ENCODE data around the gene ABHD14A.

The ABHD14A gene

DNA sequence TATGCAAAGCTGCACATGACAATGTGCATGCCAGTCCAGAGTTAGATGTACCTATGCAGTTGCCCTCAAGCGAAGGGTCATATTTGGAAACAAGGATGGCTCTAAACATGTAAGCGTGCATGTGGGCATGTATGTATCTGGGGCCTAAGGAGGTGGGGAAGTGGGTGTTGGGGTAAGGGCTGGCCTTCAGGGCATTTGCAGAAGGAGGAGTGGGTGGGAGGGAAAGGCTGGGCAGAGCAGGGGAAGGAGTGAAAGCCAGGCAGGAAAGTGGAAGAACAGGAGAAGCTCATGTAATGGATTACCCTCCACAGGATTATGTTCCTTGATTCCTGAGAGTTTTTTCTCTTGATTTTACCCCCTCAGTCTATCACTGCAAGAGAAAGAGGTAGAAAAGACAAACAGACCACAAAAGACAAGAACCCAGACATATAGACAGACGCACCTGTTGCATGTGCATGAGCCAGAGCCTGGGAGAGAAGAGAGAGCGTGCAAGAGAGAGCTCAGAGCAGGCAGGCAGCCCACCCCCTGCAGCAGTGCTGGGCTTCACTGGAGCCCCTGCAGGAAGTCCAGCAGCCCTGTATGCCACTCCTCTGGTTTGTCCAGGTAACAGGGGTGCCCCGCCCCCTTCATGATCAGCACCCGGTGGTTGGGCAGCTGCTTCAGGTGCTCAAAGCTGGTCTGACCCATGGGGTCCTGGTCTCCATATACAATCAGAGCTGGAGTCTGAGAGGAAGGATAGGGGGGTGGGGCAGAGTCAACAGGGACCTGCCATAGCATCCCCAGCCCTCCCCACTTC, 5.8 kb upstream of the ABHD14A start:
- POLR2A ChIA-PET, result no interaction called here
- no peak for DNase-seq (ENCODE audit: low read depth, low spot score)
- H3K4me3 ChIP-seq (ENCODE audit: low read depth, low read length), result no peak overlapping the region
- CTCF ChIA-PET, result interaction anchor here (1.2 to 4.5 kb wide), 6 partner anchors 8 to 29 kb away, joined by 3 to 32 read pairs (median 6); partner anchors contain the start of genes PARP3 and RRP9
- TF ChIP-seq, protein P1, sequence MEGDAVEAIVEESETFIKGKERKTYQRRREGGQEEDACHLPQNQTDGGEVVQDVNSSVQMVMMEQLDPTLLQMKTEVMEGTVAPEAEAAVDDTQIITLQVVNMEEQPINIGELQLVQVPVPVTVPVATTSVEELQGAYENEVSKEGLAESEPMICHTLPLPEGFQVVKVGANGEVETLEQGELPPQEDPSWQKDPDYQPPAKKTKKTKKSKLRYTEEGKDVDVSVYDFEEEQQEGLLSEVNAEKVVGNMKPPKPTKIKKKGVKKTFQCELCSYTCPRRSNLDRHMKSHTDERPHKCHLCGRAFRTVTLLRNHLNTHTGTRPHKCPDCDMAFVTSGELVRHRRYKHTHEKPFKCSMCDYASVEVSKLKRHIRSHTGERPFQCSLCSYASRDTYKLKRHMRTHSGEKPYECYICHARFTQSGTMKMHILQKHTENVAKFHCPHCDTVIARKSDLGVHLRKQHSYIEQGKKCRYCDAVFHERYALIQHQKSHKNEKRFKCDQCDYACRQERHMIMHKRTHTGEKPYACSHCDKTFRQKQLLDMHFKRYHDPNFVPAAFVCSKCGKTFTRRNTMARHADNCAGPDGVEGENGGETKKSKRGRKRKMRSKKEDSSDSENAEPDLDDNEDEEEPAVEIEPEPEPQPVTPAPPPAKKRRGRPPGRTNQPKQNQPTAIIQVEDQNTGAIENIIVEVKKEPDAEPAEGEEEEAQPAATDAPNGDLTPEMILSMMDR (IDR thresholded peaks at IDR 0.05; ENCODE audit: insufficient read depth, low read length, missing control alignments), result no peak

DNA sequence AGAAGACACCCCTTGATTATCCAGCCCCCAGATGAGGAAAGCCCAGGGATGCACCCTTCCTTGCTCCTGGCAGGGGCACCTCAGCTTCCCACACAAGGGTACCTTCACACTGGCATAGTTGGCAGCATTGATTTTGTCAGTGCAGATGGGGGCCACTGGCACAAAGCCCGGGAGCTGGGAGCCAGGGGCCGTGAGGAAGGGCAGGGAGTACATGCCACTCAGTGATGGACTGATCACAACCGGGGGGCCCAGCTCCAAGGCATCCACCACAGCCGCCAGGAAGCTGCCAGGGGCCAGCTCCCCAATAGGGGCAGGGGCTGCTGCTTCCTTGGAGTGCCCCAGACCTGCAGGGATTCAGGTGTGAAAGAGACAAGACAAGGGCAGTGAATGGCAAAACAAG, 5.0 kb upstream of the ABHD14A start:
- no peak for DNase-seq (ENCODE audit: low read depth, low spot score)
- TF ChIP-seq, protein P1 (IDR thresholded peaks at IDR 0.05; ENCODE audit: insufficient read depth, low read length, missing control alignments), result no peak
- ChIA-PET POLR2A (no interaction called here), CTCF (interaction anchor here (1.4 to 5.6 kb wide), 5 partner anchors 9 to 28 kb away, joined by 5 to 80 read pairs (median 8); partner anchors contain the start of genes ACY1, PARP3 and RRP9)
- H3K4me3 ChIP-seq (ENCODE audit: low read depth, low read length), result no peak overlapping the region

DNA sequence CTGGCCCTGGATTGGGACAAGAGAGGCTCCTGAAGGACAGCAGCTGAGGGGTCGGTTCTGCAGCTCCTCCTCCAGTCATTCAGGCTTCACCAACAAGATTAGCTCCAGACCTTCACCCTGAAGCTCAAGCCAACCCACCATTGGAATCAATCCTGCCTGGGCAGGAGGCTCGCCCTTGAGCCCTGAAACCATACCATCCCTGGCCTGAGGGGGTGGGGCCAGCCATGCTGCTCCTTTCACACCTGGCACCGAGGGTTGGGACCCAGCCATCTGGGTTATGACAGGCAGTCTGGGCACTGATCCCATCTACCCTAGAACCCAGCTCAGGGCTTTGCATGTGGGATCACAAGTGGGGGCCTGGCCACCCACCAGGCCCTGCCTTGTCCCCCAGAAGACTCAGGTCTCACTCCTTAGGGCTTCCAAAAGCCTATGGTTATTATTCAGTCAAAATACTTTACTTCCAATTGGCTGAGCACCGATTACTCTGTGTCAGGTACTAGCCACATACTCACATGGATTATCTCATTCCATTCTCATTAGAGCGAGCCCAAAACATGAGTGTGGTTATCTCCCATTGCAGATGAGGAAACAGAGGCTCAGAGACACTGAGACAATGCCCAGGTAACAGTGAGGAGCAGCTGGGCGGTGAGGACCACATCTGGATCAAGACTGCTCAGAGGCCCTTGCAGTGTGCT, 4.1 kb upstream of the ABHD14A start:
- ChIA-PET POLR2A (no interaction called here), CTCF (interaction anchor here (1.1 to 5.6 kb wide), 4 partner anchors 8 to 29 kb away, joined by 3 to 80 read pairs (median 50); partner anchors contain the start of genes ACY1, PARP3 and RRP9)
- TF ChIP-seq, protein P1 (IDR thresholded peaks at IDR 0.05; ENCODE audit: insufficient read depth, low read length, missing control alignments), result no peak
- H3K4me3 ChIP-seq (ENCODE audit: low read depth, low read length), result no peak overlapping the region
- DNase-seq (ENCODE audit: low read depth, low spot score), result no peak

DNA sequence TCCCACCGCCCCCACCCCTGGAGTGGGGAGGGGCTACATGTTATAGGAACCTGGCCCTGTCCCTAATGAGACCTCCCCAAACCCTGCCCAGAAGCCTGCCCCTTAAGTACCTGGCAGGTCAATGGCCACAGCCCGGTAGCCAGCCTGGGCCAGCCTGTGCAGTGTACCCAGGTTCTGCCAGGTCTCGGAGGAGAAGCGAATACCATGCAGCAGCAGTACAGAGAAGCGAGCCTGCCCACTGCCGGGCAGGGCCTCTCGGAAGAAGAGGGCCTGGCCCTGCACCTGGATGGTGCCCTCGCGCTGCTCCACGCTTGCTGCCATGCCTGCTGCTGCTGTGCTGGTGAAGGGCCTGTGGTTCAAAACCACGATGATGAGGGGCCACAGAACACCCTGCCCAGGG, 3.5 kb upstream of the ABHD14A start:
- no peak for DNase-seq (ENCODE audit: low read depth, low spot score)
- no peak overlapping the region for H3K4me3 ChIP-seq (ENCODE audit: low read depth, low read length)
- ChIA-PET CTCF (interaction anchor here (1.1 to 5.6 kb wide), 5 partner anchors 9 to 30 kb away, joined by 3 to 80 read pairs (median 32); partner anchors contain the start of genes ACY1, PARP3 and RRP9), POLR2A (no interaction called here)
- TF ChIP-seq, protein P1 (IDR thresholded peaks at IDR 0.05; ENCODE audit: insufficient read depth, low read length, missing control alignments), result no peak

DNA sequence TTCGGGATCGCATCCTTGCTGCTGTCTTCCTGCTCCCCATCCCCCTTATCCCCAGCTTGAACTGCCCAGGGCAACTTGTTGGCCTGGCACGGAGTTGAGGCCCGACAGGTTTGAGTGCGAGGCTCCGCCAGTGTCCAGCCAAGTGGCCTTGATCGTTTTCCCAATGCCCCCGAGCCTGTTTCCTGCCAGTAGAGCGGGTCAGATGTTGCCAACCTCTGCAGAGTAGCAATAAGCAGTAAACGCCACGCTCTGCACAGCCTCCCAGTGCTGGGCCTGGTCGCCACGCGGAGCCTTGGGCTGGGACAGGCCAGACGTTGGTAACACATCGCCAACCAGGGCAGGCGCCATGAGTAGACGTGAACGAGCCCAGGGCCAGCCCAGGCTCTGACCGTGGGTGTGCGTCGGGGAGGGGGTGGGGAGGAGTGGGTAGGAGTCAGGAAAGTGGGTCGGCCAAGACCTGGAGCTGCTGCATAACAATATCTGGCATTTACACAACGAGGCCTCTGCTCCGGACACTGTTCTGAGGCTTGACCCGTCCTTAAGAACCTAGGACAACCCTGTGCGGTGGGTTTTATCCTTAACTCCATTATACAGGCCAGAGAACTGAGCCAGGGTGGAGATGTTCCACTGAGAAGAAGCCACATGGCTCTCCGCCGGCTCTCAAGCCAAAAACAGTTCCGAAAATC, 444 bp upstream of the ABHD14A start:
- H3K4me3 ChIP-seq (ENCODE audit: low read depth, low read length), result peak overlapping the region; percentile 89

More for the DNA sequence above, 444 bp upstream of the ABHD14A start:
- TF ChIP-seq, protein P1 (IDR thresholded peaks at IDR 0.05; ENCODE audit: insufficient read depth, low read length, missing control alignments), result no peak
- DNase-seq (ENCODE audit: low read depth, low spot score), result no peak
- ChIA-PET CTCF (interaction anchor here (0.6 to 5.6 kb wide), 23 partner anchors 9 to 173 kb away, joined by 3 to 80 read pairs (median 4); partner anchors contain the start of genes ACY1, GPR62, PARP3 and RPL29), POLR2A (interaction anchor here (0.8 to 1.9 kb wide), 8 partner anchors 9 to 83 kb away, joined by 3 to 9 read pairs (median 4); partner anchors contain the start of genes ACY1, PARP3, RPL29 and RRP9)
